Adrenal gland (tissue), 12 donors: ENCODE measurements around the gene CAMTA2. TPM values are rescaled to one million over a fixed set of nuclear protein-coding genes. Genes with fewer than 3 reads are reported as not detected.
A peak's percentile ranks its signal among the peaks of the same experiment; 100 is the strongest.

ENCODE experiments used
- DNase-seq, 7 donors: peaks; one replicate each; pipeline ENCODE4 v3.0.0-alpha.2; 2019 to 2020
- H3K27ac ChIP-seq, 5 donors: fragments of 200-600 bp; sonication (generic) in 4 of 5; 1 replicate in 3 of 5; 2 replicates in 2 of 5; pipeline versions ENCODE4 v1.5.1 to v1.8.0; 2016 to 2020; ENCODE audit warnings: mild to moderate bottlenecking in 1 of 5
- H3K27me3 ChIP-seq: fragments of 200-600 bp; 2 replicates; pipeline ENCODE4 v1.8.0; 2021
- H3K36me3 ChIP-seq, 2 donors: fragments of 200-600 bp; replicated peaks in 1 of 2; 1 replicate in 1 of 2; 2 replicates in 1 of 2; pipeline versions ENCODE4 v1.5.1 to v1.8.0; 2018 to 2022
- H3K4me1 ChIP-seq, 2 donors: fragments of 200-600 bp; replicated peaks in 1 of 2; 1 replicate in 1 of 2; 2 replicates in 1 of 2; pipeline versions ENCODE4 v1.5.1 to v1.8.0; 2018 to 2021
- H3K4me3 ChIP-seq, 4 donors: fragments of 200-600 bp; sonication (generic) in 3 of 4; one replicate each; pipeline ENCODE4 v1.5.1; 2016 to 2018
- H3K9me3 ChIP-seq, 3 donors: fragments of 200-600 bp; sonication (generic) in 1 of 3; replicated peaks in 1 of 3; 1 replicate in 2 of 3; 2 replicates in 1 of 3; pipeline versions ENCODE4 v1.5.1 to v1.8.0; 2016 to 2021
- POLR2A ChIP-seq, 2 donors: fragments of 450-650 bp; IDR thresholded peaks; one replicate each; pipeline ENCODE4 v1.6.1; 2017; ENCODE audit warnings: antibody characterized with exemption in 2 of 2, mild to moderate bottlenecking in 2 of 2, moderate library complexity in 1 of 2
- WGBS, 4 donors: extraction: QIAGEN DNeasy Blood & Tissue Kit in 2 of 4; methylation state at CpG; one replicate each; pipeline versions ENCODE4 v1.1.5 to v1.1.7; 2013 to 2017; 5-methylcytosine and 5-hydroxymethylcytosine counted together
- intact Hi-C, 2 donors: fragments of 100-400 bp; cut with DNase I; formaldehyde crosslinking; loops; one replicate each; pipeline versions ENCODE4 v1.14.1 to v1.15.0; 2022 to 2023
- polyA plus RNA-seq, 3 donors: library from polyadenylated mRNA; stranded (reverse); fragments of 200-250 nt in 2 of 3; fragments of 350-450 nt in 1 of 3; fragmentation: Illumina TruSeq in 1 of 3; extraction: RNeasy Lipid Tissue Mini Kit (QIAGEN cat#74804) in 1 of 3; gene quantifications; one replicate each; pipeline ENCODE4 v1.2.3, GENCODE V29; 2013 to 2014
- total RNA-seq, 9 donors: library from RNA; depleted of rRNA in 4 of 9; stranded (reverse); fragments of >200 nt in 4 of 9; fragments of 120-200 nt in 1 of 9; fragmentation: NEBNext Ultra II Directional in 1 of 9; extraction: Animal tissue kit (Norgen Biotek cat#: 25700) in 1 of 9; gene quantifications; one replicate each; pipeline versions ENCODE4 v1.1.0 to v1.2.4, GENCODE V29; 2013 to 2023
- TF ChIP-seq, protein P1 (sequence below), 6 experiments: fragments of 450-650 bp in 4 of 6; fragments of 200-600 bp in 2 of 6; sonication (generic) in 1 of 6; IDR thresholded peaks; 1 replicate in 5 of 6; 2 replicates in 1 of 6; pipeline versions ENCODE4 v1.5.1 to v1.8.0; 2016 to 2021; ENCODE audit warnings: antibody characterized with exemption in 6 of 6, mild to moderate bottlenecking in 2 of 6, moderate library complexity in 1 of 6
- donor health status: healthy with polysubstance abuse.
- donor health status: Bipolar disorder and iron deficiency.
- donor health status: DM: yes; HTN: yes; CAD: no.
- donor health status: DM: no; HTN: no; CAD: no.
- donor health status: DM: no; HTN: no; CAD: no.
- donor health status: DM: yes; HTN: yes; CAD: no.

Gene CAMTA2
- total and polyA plus RNA-seq, 12 donors, result 6.9 to 190 (median 32.6) TPM

GRCh38 chr17:4971826-4972225 is 15.6 kb downstream of the CAMTA2 start:
- no peak for DNase-seq
- WGBS, 4 donors, result 91 to 95% (median 92%) methylated on average over 6 of the region's 6 CpGs
- no peak overlapping the region for H3K27ac ChIP-seq
- H3K9me3 ChIP-seq, result no peaks in the 10 kb centered on the region
- TF ChIP-seq POLR2A (IDR thresholded peaks at IDR 0.05), result no peak
- TF ChIP-seq, protein P1, sequence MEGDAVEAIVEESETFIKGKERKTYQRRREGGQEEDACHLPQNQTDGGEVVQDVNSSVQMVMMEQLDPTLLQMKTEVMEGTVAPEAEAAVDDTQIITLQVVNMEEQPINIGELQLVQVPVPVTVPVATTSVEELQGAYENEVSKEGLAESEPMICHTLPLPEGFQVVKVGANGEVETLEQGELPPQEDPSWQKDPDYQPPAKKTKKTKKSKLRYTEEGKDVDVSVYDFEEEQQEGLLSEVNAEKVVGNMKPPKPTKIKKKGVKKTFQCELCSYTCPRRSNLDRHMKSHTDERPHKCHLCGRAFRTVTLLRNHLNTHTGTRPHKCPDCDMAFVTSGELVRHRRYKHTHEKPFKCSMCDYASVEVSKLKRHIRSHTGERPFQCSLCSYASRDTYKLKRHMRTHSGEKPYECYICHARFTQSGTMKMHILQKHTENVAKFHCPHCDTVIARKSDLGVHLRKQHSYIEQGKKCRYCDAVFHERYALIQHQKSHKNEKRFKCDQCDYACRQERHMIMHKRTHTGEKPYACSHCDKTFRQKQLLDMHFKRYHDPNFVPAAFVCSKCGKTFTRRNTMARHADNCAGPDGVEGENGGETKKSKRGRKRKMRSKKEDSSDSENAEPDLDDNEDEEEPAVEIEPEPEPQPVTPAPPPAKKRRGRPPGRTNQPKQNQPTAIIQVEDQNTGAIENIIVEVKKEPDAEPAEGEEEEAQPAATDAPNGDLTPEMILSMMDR (IDR thresholded peaks at IDR 0.05), result no peak
- intact Hi-C loops, result no loop called here
- H3K4me3 ChIP-seq, result no peak overlapping the region
- peaks cover 13 to 29% of the 10 kb centered on the region in 2 donors for H3K4me1 ChIP-seq
- no peaks in the 10 kb centered on the region for H3K27me3 ChIP-seq
- H3K36me3 ChIP-seq, result peaks cover 0 to 43% of the 10 kb centered on the region in 2 donors

GRCh38 chr17:4970273-4970672 is 17.2 kb downstream of the CAMTA2 start:
- Histone ChIP-seq H3K27ac (peak overlapping the region in 3 of 5 donors; percentile 92 to 98 (median 97)), H3K27me3 (no peaks in the 10 kb centered on the region), H3K4me1 (peaks cover 19 to 35% of the 10 kb centered on the region in 2 donors), H3K9me3 (no peaks in the 10 kb centered on the region), H3K4me3 (no peak overlapping the region), H3K36me3 (peaks cover 0 to 37% of the 10 kb centered on the region in 2 donors)
- intact Hi-C loops, result no loop called here
- TF ChIP-seq, protein P1 (IDR thresholded peaks at IDR 0.05), result no peak
- no peak for TF ChIP-seq POLR2A (IDR thresholded peaks at IDR 0.05)
- DNase-seq, result no peak
- WGBS, 4 donors, result 95 to 99% (median 97%) methylated on average over 8 of the region's 8 CpGs

GRCh38 chr17:4969551-4970173 is 17.8 kb downstream of the CAMTA2 start:
- WGBS, 4 donors, result 59 to 75% (median 69%) methylated on average over 9 to 16 of the region's 16 CpGs
- intact Hi-C loops, result no loop called here
- H3K36me3 ChIP-seq, result peaks cover 0 to 37% of the 10 kb centered on the region in 2 donors
- no peak overlapping the region for H3K4me3 ChIP-seq
- H3K27me3 ChIP-seq, result no peaks in the 10 kb centered on the region
- H3K4me1 ChIP-seq, result peaks cover 19 to 35% of the 10 kb centered on the region in 2 donors
- no peak for TF ChIP-seq POLR2A (IDR thresholded peaks at IDR 0.05)
- TF ChIP-seq, protein P1 (IDR thresholded peaks at IDR 0.05), result no peak
- no peaks in the 10 kb centered on the region for H3K9me3 ChIP-seq
- DNase-seq, result peak in 5 of 7 donors; percentile 57 to 72 (median 60)
- peak overlapping the region in 4 of 5 donors; percentile 92 to 98 (median 98) for H3K27ac ChIP-seq

- Histone ChIP-seq H3K36me3 (peaks cover 0 to 35% of the 10 kb centered on the region in 2 donors), H3K27ac (peak overlapping the region in 4 of 5 donors; percentile 92 to 98 (median 98))
- DNase-seq, result peak in 5 of 7 donors; percentile 46 to 72 (median 49)
Measured at GRCh38 chr17:4969047-4969550, 18.4 kb downstream of the CAMTA2 start.

More at GRCh38 chr17:4969047-4969550, 18.4 kb downstream of the CAMTA2 start:
- Histone ChIP-seq H3K4me3 (peak overlapping the region in 1 of 4 donors; percentile 82), H3K9me3 (no peaks in the 10 kb centered on the region), H3K4me1 (peaks cover 19 to 35% of the 10 kb centered on the region in 2 donors), H3K27me3 (no peaks in the 10 kb centered on the region)
- intact Hi-C loops, result no loop called here
- peak in 1 of 2 donors; percentile 16 for TF ChIP-seq POLR2A (IDR thresholded peaks at IDR 0.05)
- TF ChIP-seq, protein P1 (IDR thresholded peaks at IDR 0.05), result no peak
- 76 to 86% (median 82%) methylated on average over 3 to 15 of the region's 15 CpGs for WGBS, 4 donors
